A673 (cell line): ENCODE measurements around the gene ADAMTS9. TPM values are rescaled to one million over a fixed set of nuclear protein-coding genes. Genes with fewer than 3 reads are reported as not detected.

ENCODE experiments used
- BruUV-seq: library from RNA; stranded (reverse); fragments of 400-500 nt; replicated peaks from 2 replicates; lab custom pipeline; 2021; lab: Mats Ljungman, UMichigan
- CTCF ChIA-PET: fragments of 300-600 bp; sonication (Branson Sonifier 250); formaldehyde crosslinking; loops from one replicate; lab custom pipeline; 2022; ENCODE audit warnings: antibody characterized with exemption; lab: Charles Lee
- POLR2A ChIA-PET: fragments of 300-600 bp; sonication (Branson Sonifier 250); formaldehyde crosslinking; loops from one replicate; lab custom pipeline; 2022; ENCODE audit warnings: antibody characterized with exemption; ENCODE audit not compliant: low non-redundant PET; lab: Charles Lee
- DNase-seq: peaks from one replicate; pipeline ENCODE4 v3.0.0-alpha.2; 2015; ENCODE audit warnings: low spot score
- H3K27ac ChIP-seq: fragments of 200-600 bp; sonication (generic); 2 replicates; pipeline ENCODE4 v1.5.1; 2016; ENCODE audit warnings: mixed run types, low read depth, mild to moderate bottlenecking, mixed read lengths, antibody characterized with exemption, low read length; ENCODE audit not compliant: poor library complexity, severe bottlenecking
- H3K27me3 ChIP-seq: fragments of 200-600 bp; sonication (generic); replicated peaks from 2 replicates; pipeline ENCODE4 v1.6.1; 2017; ENCODE audit warnings: mixed run types, low read depth, mild to moderate bottlenecking, mixed read lengths, antibody characterized with exemption, low read length; ENCODE audit not compliant: insufficient read depth, poor library complexity
- H3K36me3 ChIP-seq: fragments of 200-600 bp; sonication (generic); 2 replicates; pipeline ENCODE4 v1.6.1; 2016; ENCODE audit warnings: mixed run types, mild to moderate bottlenecking, mixed read lengths, antibody characterized with exemption, low read length; ENCODE audit not compliant: insufficient read depth, poor library complexity, severe bottlenecking
- H3K4me1 ChIP-seq: fragments of 200-600 bp; sonication (generic); 2 replicates; pipeline ENCODE4 v1.6.1; 2017; ENCODE audit warnings: mixed run types, mild to moderate bottlenecking, mixed read lengths, antibody characterized with exemption, low read length; ENCODE audit not compliant: insufficient read depth, poor library complexity, severe bottlenecking
- H3K4me3 ChIP-seq: fragments of 200-600 bp; sonication (generic); 2 replicates; pipeline ENCODE4 v1.5.1; 2016; ENCODE audit warnings: low read depth, mixed run types, mild to moderate bottlenecking, mixed read lengths, low read length; ENCODE audit not compliant: poor library complexity, severe bottlenecking
- H3K9me3 ChIP-seq: fragments of 200-600 bp; sonication (generic); 2 replicates; pipeline ENCODE4 v1.6.1; 2016; ENCODE audit warnings: mixed run types, low read depth, mild to moderate bottlenecking, mixed read lengths, antibody characterized with exemption, low read length; ENCODE audit not compliant: poor library complexity, severe bottlenecking
- CTCF ChIP-seq: fragments of 300-800, 200-600 bp; sonication (generic); conservative IDR thresholded peaks from 2 replicates; pipeline ENCODE4 v1.5.1; 2017; ENCODE audit warnings: low read depth, mild to moderate bottlenecking, antibody characterized with exemption, low read length, moderate library complexity, mixed read lengths
- EZH2 ChIP-seq: fragments of 200-600 bp; sonication (generic); IDR thresholded peaks from 2 replicates; pipeline ENCODE4 v1.6.1; 2017; ENCODE audit warnings: borderline replicate concordance, low read depth, mild to moderate bottlenecking, mixed read lengths, antibody characterized with exemption, low read length; ENCODE audit not compliant: poor library complexity, severe bottlenecking
- intact Hi-C: fragments of 100-400 bp; cut with micrococcal nuclease; formaldehyde crosslinking; loops from one replicate; pipeline ENCODE4 v1.10.0; 2022; ENCODE audit not compliant: unreplicated experiment
- total RNA-seq: library from RNA; stranded (reverse); gene quantifications from 2 replicates; pipeline ENCODE4 v1.2.3, GENCODE V29; 2021

The ADAMTS9 gene
- total RNA-seq, 1 experiment from 2014 or later: 0.26 TPM

GRCh38 chr3:64488939-64489338, 198.9 kb downstream of the ADAMTS9 start:
- ChIA-PET CTCF (no interaction called here), POLR2A (no interaction called here)
- BruUV-seq: no TSS peak
- TF ChIP-seq CTCF (no peak), EZH2 (no peak)
- H3K27ac ChIP-seq: no peak overlapping the region
- no peaks in the 10 kb centered on the region for H3K4me1 ChIP-seq
- intact Hi-C loops: loop anchor here (10.0 kb wide), 1 partner anchor 1144 kb away; no protein-coding TSS in a partner anchor
- H3K9me3 ChIP-seq: no peaks in the 10 kb centered on the region
- H3K4me3 ChIP-seq: no peak overlapping the region
- H3K27me3 ChIP-seq: peaks cover 7% of the 10 kb centered on the region
- DNase-seq: no peak
- H3K36me3 ChIP-seq: no peaks in the 10 kb centered on the region

- H3K27ac ChIP-seq: no peak overlapping the region
- DNase-seq: peak; percentile 68
- TF ChIP-seq CTCF (peak; percentile 66), EZH2 (no peak)
- no peaks in the 10 kb centered on the region for H3K27me3 ChIP-seq
- no peak overlapping the region for H3K4me3 ChIP-seq
- H3K36me3 ChIP-seq: no peaks in the 10 kb centered on the region
- H3K4me1 ChIP-seq: no peaks in the 10 kb centered on the region
- CTCF ChIA-PET: no interaction called here
- BruUV-seq: no TSS peak
- no peaks in the 10 kb centered on the region for H3K9me3 ChIP-seq
- intact Hi-C loops: loop anchor here (2.0 to 10.0 kb wide), 2 partner anchors 454 to 1140 kb away; no protein-coding TSS in a partner anchor
- POLR2A ChIA-PET: no interaction called here
These were observed 203.4 kb downstream of the ADAMTS9 start for GRCh38 chr3:64484289-64484992.

- TF ChIP-seq CTCF (no peak), EZH2 (no peak)
- no peak overlapping the region for H3K27ac ChIP-seq
- no peaks in the 10 kb centered on the region for H3K27me3 ChIP-seq
- no TSS peak for BruUV-seq
- H3K36me3 ChIP-seq: no peaks in the 10 kb centered on the region
- H3K4me1 ChIP-seq: no peaks in the 10 kb centered on the region
- no peak overlapping the region for H3K4me3 ChIP-seq
- H3K9me3 ChIP-seq: no peaks in the 10 kb centered on the region
- no peak for DNase-seq
- POLR2A ChIA-PET: no interaction called here
- CTCF ChIA-PET: no interaction called here
- intact Hi-C loops: loop anchor here (10.0 kb wide), 1 partner anchor 1139 kb away; no protein-coding TSS in a partner anchor
These were observed 204.3 kb downstream of the ADAMTS9 start for GRCh38 chr3:64483467-64483866.
